A204.1 (cell line): ENCODE results near the gene SPTLC3.

Experiments
- FAIRE-seq: peaks from 2 replicates; lab custom pipeline; 2012; peaks lifted over from hg19 to GRCh38; lab: Jason Lieb, UNC

SPTLC3 gene

DNA sequence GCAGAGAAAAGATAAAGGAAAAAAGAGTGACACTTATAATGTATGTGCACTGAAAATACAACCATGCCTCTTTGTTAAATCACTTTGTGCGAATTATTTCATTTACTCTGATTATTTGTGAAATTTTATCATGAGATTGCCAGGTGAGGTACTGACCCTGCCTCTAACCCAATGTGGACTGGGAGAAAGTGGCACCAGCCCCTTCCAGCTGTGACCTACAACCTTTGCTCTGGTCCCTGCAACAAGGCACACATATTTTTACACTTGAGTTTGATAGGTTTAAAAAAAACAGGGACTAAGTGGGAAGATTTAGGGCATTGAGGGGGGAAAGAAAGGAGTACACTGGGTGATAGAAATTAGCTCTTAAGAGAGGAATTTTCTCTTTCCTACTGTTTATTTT lies 132.0 kb downstream of the SPTLC3 start:
- FAIRE-seq, result no peak

DNA sequence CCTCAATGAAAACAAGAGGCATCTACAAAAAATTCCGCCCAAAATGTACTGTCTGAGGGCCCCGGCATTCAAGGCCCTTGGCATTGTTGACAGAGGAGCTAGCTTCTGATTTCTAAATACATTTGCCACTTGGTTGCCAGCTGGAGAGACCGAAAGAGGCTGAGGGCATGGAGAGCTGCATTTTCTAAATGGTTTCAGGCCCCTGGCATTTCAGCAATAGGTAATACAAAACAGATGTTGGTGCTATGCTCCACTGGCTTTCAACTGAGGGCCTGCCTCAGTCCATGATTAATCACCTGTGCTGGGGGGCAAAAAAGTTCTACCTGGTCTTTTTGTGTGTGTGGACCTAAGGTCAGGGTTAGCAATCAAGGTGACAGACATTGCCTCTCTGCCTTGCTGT lies 132.8 kb downstream of the SPTLC3 start:
- no peak for FAIRE-seq

DNA sequence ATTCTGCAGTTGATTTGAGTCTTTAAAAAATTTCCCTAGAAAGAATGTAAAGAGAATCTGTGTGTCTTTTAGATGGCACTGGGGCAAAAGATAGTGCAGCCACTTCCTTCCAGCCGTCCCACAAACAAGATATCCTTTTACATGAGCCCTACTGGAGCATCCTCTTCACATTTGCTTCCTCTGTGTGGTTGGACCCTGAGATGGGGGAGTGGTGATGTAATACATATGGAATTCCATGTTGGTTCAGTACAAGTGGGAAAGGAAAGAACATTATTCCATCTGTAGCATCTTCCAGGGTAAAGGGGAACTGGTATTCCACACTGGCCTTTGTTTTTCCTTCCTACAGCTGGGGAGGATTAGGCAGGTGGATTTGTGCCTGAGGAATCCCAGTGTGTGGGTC lies 133.4 kb downstream of the SPTLC3 start:
- FAIRE-seq, result no peak

DNA sequence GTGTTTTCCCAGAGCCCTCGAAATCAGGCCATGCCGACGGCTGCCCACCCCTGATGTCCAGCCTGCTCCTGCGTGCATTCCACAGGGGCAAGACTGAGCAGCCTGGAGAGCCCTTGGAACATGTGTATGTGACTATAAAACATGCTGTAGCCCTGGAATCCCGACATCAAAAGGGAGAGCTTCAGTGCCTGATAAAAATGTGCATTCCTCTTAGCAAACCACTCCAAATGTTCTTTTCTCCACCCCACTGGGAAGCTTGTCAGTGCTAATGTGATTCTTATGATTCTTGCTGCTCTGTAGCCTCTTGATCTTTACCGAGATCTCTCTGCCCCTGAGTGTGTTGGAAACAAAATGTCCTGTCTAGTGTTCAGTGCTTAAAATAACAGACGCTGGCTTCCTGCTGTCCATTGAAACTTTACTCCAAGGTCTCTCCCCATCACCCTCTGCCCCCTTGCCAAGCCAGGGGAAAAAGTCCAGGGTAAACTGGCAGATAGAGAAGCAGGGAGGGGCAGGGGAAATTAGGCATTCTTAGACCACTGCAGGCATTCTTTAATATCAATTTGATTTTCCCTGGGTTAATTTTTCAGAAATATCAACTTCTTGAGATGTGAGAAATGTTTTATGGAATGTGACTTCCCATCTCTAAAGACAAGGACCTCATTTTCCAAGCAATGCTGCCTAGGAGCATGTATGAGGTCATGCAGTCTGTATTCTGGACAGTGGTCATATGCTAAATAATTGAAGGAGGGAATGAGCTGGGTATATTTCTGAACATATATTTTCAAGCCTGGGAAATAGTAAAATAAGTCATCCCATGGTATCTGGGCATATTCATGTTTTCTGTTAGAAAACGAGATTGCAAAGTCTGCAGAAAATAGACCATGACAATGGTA lies 138.5 kb downstream of the SPTLC3 start:
- FAIRE-seq, result no peak

DNA sequence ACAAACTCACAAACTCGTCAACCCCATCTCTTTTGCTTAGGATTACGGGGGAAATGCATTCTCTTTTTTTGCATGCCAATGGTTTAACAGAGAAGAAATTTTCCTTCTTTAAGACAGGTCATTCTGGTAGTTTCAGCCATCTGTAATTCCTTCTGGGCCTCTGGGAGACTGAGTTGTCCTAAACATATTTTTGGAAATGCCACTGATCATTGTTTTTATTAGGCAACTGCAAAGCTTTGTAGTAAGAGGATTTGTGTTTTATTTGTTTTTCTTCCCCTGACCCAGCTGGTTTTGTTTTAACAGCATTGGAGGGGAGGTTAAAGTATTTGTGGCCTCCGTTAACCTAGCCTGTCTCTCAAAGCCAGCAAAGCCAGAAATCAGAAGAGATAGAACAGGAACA lies 139.2 kb downstream of the SPTLC3 start:
- FAIRE-seq, result no peak

DNA sequence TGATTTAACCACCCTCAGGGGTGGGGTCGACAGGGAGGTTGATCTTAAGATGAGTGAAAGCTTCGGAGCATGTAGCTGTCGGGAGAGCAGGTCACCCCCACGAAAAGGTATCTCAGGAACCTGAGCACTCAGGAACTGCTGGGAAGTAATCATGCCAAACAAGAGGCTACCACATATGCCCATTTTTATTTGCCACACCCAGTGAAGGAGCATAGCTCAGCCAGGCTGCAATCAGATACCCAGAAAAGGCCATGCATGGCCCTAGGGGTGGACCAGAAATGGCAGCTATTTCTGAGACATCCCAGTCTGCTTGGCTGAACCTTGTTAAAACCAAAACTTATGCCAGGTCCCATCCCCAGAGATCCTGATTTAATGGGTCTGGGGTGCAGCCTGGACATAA lies 139.6 kb downstream of the SPTLC3 start:
- no peak for FAIRE-seq

DNA sequence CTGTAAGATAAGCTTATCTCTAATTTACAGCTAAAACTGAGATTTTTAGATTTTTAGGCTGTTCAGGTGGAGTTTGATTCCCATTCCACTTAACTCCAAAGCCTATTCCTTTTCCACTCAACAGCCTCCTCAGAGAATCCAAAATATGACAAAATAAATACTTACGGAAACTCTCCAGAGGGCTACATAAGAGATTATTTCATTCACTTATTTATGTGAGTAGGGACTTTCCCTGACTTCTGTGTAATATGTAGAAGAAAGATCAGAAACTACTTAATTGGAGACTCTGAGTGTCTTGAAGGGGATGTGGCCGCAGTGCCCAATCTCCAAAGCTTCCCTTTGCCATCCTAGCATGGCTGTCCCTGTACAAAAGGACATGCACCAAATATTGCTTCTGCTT lies 140.2 kb downstream of the SPTLC3 start:
- FAIRE-seq, result no peak

DNA sequence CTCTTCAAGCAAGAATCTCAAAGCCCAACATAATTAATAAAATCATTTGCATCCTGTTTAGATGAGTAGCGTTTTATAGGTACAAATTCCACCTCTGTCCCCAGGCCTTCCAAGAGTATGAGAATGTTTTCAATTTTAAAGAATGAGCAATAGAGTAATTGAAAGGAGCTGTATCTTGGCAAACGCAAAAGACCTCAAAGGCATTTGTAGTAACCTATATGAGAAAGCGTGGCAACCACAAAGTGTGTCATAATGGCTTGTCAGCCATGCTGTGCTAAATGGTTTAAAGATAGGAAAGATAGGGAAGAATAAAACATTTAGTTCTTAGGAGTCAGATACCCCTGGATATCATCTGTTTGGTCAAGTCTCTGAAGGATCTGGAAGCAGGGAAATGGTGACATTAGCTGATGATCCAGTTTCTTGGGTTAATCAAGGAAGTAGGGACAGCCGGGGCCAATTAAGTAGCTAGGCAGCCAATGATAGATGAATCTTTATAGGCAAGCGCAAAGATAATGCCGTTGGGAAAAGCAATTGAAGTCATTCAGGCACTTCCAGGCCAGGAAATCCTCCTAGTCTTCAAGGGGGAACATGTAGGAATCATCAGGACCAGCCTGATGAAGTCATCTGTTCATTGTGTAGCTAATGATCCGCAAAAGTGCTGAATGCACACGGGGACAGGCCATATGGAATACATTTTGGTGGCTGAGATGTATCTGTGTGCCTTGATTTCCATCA lies 140.8 kb downstream of the SPTLC3 start:
- no peak for FAIRE-seq

DNA sequence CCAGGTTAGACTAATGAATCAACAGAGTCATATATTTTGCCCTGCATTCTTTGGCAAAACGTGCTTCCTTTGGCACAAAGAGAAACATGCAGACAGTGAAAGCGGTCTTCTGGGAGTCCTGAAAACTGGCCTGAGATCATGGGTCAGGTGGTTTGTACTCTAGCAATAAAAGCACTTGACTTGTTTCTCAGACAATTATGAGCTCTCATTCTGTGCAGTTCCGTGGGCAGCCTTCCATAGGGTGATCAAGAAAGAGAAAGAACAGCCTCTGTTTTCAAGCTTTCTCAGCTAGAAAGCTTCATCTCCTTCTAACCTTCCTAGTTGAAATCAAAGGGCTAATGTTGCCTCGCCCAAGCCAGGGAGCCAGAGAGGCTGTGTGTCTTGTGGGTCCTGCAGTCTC lies 149.6 kb downstream of the SPTLC3 start:
- FAIRE-seq, result no peak

DNA sequence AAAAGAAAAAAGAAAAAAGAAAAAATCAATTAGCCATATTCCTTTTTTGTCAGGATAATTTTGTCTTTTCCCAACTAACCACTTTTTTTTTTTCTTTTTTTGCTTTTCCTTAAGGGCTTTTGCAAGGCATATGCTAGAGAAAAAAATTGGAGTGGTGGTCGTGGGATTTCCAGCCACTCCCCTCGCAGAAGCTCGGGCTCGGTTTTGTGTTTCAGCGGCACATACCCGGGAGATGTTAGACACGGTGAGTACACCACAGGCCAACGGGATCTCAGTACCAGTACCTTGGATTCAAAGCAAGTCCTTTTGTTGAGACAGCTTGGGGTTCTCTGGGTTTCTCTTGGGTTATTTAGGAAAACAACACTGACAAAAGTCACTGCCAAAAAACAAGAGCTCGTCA lies 151.1 kb downstream of the SPTLC3 start:
- no peak for FAIRE-seq

DNA sequence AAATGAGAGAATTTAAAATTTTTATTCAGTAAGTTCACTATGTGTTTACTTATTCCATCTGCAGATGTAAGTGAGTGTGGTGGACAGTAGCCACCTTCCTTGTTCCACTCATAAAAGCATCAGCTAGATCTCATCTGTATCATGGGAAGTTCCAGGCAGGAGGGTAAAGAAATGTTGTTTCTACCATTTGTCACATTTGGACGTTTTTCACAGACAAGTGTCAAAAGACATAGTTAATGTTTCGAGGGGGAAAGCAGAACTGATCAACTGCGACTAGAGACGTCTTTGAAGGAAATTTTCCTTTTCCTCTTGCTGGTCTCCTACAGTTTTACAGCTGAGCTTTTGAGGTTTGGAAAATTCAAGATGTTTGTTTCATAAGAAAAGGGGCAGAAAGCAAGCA lies 156.4 kb downstream of the SPTLC3 start:
- no peak for FAIRE-seq

DNA sequence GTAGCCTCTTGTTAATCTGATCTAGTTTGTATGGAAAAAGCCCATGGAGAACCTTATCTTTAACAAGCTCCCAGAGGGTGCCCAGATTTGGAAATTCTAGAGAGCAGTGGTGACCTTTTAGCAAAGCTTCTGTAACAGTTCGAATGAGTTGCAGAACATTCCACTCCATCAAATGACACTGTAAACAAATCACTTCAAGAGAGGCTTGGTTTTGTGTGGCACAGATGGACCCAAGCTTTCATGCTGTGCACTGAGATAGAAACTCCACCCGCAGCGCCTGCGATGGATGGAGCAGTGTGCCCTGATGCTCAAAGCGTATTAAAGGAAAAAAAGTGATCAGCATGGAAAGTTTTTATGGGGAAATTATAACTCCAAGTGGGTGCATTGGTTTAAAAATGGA lies 157.2 kb downstream of the SPTLC3 start:
- FAIRE-seq, result no peak

DNA sequence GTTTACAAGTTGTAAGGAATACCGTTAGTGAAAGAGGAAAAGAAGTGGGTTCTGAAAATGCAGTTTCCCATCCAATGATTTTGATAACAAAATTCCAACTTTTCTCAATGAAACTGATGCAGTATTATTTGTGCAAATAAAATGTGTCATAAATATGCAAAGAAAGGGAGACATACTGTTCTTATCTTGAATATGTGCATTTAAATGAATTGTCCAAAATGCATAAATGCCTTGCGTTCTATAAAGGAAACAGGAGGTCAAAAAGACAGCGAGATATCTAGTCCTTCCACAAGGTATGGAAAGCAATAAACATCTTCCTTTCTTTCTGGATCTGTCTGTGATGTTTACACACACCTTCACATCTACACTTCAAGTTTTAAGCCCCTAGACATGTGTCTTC lies 157.7 kb downstream of the SPTLC3 start:
- no peak for FAIRE-seq

DNA sequence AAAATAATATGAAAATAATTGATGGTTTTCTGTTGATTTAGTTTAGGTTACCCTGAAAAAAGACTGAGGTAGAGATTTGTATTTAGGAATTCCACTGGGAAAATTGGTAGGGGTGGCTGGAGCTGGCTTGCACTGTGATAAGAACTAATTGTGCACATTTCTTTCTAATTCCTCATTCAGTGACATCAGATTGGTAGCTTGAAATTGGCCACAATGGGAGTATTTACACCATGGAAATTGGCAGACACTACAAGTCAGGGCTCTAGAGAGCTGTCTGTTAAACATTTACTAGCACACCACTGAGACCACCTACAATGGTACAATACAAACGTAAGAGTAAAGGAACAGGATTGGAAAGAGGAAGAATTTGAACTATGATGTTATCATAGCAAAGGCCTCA lies 160.3 kb downstream of the SPTLC3 start:
- FAIRE-seq, result no peak

DNA sequence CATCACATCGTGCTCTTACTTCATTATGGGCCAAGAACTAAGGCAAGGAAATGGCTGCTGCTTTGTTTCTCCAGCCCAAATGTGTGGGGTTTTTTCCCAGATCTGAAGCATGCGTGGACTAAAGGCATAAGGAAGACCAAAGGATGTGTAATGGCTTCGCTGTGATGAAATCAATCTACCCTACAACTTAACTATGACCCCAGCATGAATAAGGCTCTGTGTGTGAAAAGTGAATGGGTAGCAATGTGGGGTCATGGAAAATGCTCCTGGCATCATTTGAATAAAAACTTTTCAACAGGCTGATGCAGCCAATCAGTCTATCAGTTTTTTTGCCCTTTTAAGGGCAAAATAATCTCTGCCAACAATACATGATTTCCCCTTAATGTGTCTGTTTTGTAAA lies 162.0 kb downstream of the SPTLC3 start:
- FAIRE-seq, result no peak

DNA sequence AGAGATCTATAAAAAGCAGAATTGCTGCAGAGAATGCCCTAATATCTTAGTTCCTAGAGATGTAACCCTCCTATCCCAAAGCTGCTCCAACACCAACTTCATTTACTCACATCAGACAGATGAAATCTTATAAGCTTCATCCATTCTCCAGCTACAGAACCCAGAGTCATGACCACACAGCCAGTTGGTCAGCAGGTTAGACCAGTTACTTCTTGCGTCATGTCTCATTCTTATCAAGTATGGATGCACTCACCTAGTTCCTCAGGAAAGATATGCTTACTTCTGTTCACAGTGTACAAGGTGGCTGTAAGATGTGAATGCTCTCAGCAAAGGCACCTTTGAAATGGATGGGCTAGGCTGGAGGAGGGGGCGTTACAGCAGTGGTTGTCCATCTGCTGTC lies 164.4 kb downstream of the SPTLC3 start:
- FAIRE-seq, result no peak

DNA sequence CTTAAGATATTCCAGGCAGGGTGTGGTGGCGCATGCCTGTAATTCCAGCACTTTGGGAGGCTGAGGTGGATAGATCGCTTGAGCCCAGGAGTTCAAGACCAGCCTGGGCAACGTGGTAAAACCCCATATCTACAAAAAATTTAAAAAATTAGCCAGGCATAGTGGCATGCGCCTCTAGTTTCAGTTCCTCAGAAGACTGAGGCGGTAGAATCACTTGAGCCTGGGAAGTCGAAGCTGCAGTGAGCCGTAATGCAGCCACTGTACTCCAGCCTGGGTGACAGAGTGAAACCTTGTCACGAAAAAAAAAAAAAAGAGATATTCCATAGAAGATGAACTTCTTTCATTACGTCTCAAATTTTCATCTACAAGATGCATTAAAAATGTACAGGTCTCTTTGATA lies 165.6 kb downstream of the SPTLC3 start:
- no peak for FAIRE-seq

DNA sequence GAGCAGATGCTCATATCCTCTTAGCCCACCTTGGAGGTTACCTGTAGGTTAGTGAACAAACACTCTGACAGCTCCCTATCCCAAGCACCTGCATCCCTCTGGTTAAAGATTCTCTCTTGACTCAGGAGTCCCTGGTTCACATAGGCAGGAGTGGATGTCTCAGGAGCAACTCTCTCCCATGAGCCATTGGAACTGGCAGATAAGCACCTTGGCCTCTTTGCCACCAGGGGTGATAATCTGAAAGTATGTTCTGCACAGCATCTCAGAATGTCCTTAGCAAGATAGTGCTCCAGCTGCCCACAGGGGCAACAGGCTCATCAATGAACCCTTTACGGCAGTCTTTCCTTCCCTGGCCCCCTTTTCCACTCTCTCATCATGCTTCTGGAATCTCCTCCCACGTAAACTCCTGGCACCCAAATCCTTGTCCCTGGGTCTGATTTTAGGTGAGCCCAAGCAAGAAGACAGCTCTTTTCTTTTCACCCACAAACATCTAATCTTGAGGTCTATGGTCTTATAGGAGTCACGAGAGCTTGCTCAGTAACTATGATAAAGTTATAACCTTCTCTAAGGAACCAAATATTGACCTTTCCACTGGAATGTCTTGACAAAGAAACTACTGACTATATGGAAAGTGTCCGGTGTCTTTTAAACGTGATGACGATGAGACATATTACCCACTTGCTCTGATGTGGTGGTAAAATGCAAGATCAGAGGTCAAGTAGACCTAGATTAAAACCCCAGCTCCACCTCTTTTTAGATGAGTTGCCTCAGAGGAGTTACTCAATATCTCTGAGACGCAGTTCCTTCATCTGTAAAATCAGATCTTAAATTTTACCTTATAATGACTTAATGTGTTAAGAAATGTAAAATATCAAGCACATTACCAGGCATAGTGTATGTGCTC lies 172.5 kb downstream of the SPTLC3 start:
- FAIRE-seq, result no peak

DNA sequence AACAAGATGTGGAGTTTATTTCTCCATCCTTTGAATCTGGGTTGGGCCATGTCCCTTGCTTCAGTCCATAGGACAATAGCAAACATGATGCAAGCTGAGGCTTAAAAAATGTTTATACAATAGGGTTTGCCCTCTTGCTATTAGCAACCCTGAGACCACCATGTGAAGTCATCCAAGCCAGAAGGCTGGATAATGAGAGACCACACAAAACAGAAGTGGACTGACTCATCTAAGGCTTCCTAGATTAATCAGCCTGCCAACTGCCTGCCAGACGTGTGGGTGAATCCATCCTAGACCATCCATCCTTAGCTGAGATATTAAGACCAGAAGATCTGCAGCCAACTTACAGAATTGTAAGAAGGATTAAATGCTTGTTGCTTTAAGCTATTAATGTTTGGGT lies 174.2 kb downstream of the SPTLC3 start:
- no peak for FAIRE-seq

DNA sequence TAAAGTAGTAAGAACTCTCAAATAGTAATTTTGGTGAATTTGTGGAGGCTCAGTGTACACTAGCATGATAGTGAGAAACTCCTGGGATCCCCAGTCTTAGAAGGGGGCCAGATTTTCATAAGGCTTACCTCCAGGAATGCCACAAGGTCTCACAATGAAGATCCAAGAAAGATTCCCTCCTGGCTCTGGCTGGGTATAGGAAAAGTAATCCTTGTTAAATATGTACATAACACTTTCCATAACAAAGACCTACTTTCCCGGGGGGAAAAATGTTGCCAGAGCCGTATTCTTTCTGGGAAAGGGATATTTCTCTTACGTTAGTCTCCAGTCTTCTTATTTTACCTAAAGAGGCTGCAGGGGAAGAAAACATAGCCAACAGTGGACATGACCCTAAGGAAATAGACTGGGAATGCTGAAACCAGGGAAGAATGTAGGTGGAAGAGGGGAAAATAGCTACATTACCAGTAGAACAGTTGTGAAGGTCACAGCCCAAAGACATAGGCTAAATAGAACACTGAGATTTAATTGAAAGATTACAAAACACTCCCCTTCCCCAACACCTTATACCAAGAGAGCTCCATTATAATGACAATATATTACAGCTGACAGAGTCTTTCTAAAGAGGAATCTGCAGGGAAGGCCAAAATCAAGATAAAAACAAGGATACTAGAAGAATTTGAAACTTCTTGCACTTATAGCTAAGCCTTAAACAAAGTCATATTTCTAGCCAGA lies 177.4 kb downstream of the SPTLC3 start:
- FAIRE-seq, result no peak

DNA sequence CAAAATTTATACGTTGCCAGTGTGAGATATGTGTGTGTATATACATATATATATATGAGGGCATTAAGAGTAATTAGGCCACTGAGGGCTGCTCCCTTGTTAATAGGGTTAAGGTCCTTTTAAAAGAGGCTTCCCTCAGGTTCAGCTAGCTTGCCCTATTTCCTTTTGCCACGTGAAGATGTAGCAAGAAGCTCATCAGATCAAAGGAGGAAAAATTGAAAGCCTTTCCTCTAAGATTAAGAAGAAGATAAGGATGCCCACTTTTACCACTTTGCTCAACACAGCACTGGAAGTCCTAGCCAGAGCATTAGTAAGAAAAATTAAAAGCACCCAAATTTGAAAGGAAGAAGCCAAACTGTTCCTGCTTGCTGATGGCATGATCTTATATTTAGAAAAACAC lies 179.1 kb downstream of the SPTLC3 start:
- no peak for FAIRE-seq

DNA sequence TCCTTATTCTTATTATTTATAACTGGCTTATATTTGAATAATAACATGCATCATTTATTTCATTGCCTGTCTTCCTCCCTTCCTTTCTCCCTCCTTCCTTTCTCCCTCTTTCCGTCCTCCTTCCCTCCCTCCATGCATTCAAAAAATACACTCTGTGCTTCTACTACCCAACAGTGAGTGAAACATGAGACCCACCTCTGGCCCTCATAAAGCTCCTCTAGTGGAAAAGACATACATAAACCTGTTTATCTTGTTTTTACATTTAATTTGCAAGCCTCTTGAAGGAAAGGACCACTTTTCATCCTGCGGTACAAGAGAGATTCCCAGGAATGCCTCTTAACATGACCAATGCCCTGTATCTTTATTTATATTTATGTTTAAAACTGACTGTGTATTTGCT lies 190.5 kb downstream of the SPTLC3 start:
- FAIRE-seq, result no peak
